Upper lobe of left lung (tissue), 6 donors: ENCODE results near the gene DNASE1L2. TPM values are rescaled to one million over a fixed set of nuclear protein-coding genes. Genes with fewer than 3 reads are reported as not detected.

Experiments
- ATAC-seq, 2 donors: fragments of 200-7000 bp; cut with Tn5 transposase; one replicate each; pipeline ENCODE4 v1.9.1; 2022; ENCODE audit warnings: mild to moderate bottlenecking in 2 of 2, moderate library complexity in 2 of 2; ENCODE audit not compliant: low FRiP score in 2 of 2
- DNase-seq, 2 donors: peaks; one replicate each; pipeline ENCODE4 v3.0.0-alpha.2; 2019 to 2020
- H3K27ac ChIP-seq, 4 donors: fragments of 200-600 bp; sonication (generic); one replicate each; pipeline ENCODE4 v1.5.1; 2016 to 2019
- H3K27me3 ChIP-seq, 4 donors: fragments of 200-600 bp; sonication (generic); one replicate each; pipeline ENCODE4 v1.5.1; 2017 to 2019
- H3K36me3 ChIP-seq, 4 donors: fragments of 200-600 bp; sonication (generic); one replicate each; pipeline ENCODE4 v1.5.1; 2016 to 2019
- H3K4me1 ChIP-seq, 4 donors: fragments of 200-600 bp; sonication (generic); one replicate each; pipeline ENCODE4 v1.5.1; 2018 to 2019
- H3K4me3 ChIP-seq, 4 donors: fragments of 200-600 bp; sonication (generic); one replicate each; pipeline ENCODE4 v1.5.1; 2017 to 2019; ENCODE audit warnings: mild to moderate bottlenecking in 2 of 4, moderate library complexity in 1 of 4
- H3K9me3 ChIP-seq, 4 donors: fragments of 200-600 bp; sonication (generic); one replicate each; pipeline ENCODE4 v1.5.1; 2018 to 2019
- CTCF ChIP-seq, 6 experiments: fragments of 450-650 bp in 4 of 6; fragments of 200-600 bp in 2 of 6; sonication (generic) in 2 of 6; IDR thresholded peaks; one replicate each; pipeline ENCODE4 v1.5.1; 2016 to 2019; ENCODE audit warnings: antibody characterized with exemption in 6 of 6
- EP300 ChIP-seq, 4 donors: sonication (generic); formaldehyde crosslinking; IDR thresholded peaks; one replicate each; pipeline ENCODE4 v1.5.1; 2017; ENCODE audit warnings: antibody characterized with exemption in 4 of 4, control low read depth in 2 of 4
- POLR2A ChIP-seq, 4 donors: fragments of 450-650 bp; IDR thresholded peaks; one replicate each; pipeline ENCODE4 v1.5.1; 2016 to 2017; ENCODE audit warnings: antibody characterized with exemption in 4 of 4, mild to moderate bottlenecking in 2 of 4
- POLR2AphosphoS5 ChIP-seq, 2 donors: sonication (generic); formaldehyde crosslinking; IDR thresholded peaks; one replicate each; pipeline ENCODE4 v1.5.1; 2017; ENCODE audit warnings: antibody characterized with exemption in 2 of 2
- WGBS, 2 donors: methylation state at CpG; one replicate each; pipeline ENCODE4 v1.1.5; 2017 to 2018; 5-methylcytosine and 5-hydroxymethylcytosine counted together
- total RNA-seq, 6 donors: library from RNA; depleted of rRNA in 4 of 6; stranded (reverse); fragments of >200 nt in 4 of 6; gene quantifications; one replicate each; pipeline versions ENCODE4 v1.1.0 to v1.2.1, GENCODE V29; 2016 to 2021
- donor health status: DM: no; HTN: no; CAD: no; lungs with moderate emphysema.
- donor health status: DM: no; HTN: yes; CAD: no; lungs with severe emphysema.

The DNASE1L2 gene
- total RNA-seq, 6 donors from 2014 or later: 0.79 to 2.1 (median 1.5) TPM; not detected in 2

GRCh38 chr16:2210009-2210332, 26.3 kb upstream of the DNASE1L2 start:
- no peaks in the 10 kb centered on the region for H3K9me3 ChIP-seq
- H3K4me1 ChIP-seq: peaks cover 34 to 44% (median 36%) of the 10 kb centered on the region in 4 donors
- no peaks in the 10 kb centered on the region for H3K27me3 ChIP-seq
- DNase-seq: peak in 1 of 2 donors; percentile 70
- H3K4me3 ChIP-seq: no peak overlapping the region
- TF ChIP-seq EP300 (IDR thresholded peaks at IDR 0.05) (no peak), POLR2A (IDR thresholded peaks at IDR 0.05) (no peak), POLR2AphosphoS5 (IDR thresholded peaks at IDR 0.05) (no peak), CTCF (IDR thresholded peaks at IDR 0.05) (no peak)
- H3K36me3 ChIP-seq: peaks cover 0 to 42% (median 33%) of the 10 kb centered on the region in 4 donors
- ATAC-seq: no peak
- no peak overlapping the region for H3K27ac ChIP-seq
- no CpG with 5 or more reads among the region's 17 CpGs for whole genome bisulfite sequencing, 2 donors

- ATAC-seq: no peak
- Histone ChIP-seq H3K4me3 (no peak within 1 kb of the TSS), H3K27ac (peak within 1 kb of the TSS; percentile 10 to 87 (median 63)), H3K36me3 (peaks cover 0 to 42% (median 33%) of the 10 kb centered on the region in 4 donors), H3K27me3 (no peaks in the 10 kb centered on the region), H3K4me1 (peaks cover 38 to 49% (median 40%) of the 10 kb centered on the region in 4 donors), H3K9me3 (no peaks in the 10 kb centered on the region)
- DNase-seq: no peak
- TF ChIP-seq POLR2A (IDR thresholded peaks at IDR 0.05) (no peak), CTCF (IDR thresholded peaks at IDR 0.05) (no peak), POLR2AphosphoS5 (IDR thresholded peaks at IDR 0.05) (no peak), EP300 (IDR thresholded peaks at IDR 0.05) (no peak)
- WGBS, 2 donors: 73 to 84% methylated on average over 6 to 16 of the region's 24 CpGs
These were observed 25.6 kb upstream of the DNASE1L2 start, which contains the start of gene BRICD5 for GRCh38 chr16:2210386-2211365. TSS of gene BRICD5 (minus strand) at chr16:2210863. CDS start at chr16:2210833, 30 bp downstream.

- H3K4me3 ChIP-seq: no peak overlapping the region
- peaks cover 31 to 40% (median 34%) of the 10 kb centered on the region in 4 donors for H3K4me1 ChIP-seq
- peaks cover 0 to 41% (median 29%) of the 10 kb centered on the region in 4 donors for H3K36me3 ChIP-seq
- TF ChIP-seq EP300 (IDR thresholded peaks at IDR 0.05) (no peak), POLR2A (IDR thresholded peaks at IDR 0.05) (no peak), CTCF (IDR thresholded peaks at IDR 0.05) (no peak), POLR2AphosphoS5 (IDR thresholded peaks at IDR 0.05) (no peak)
- no peaks in the 10 kb centered on the region for H3K27me3 ChIP-seq
- 73 to 76% methylated on average over 3 to 11 of the region's 11 CpGs for WGBS, 2 donors
- H3K9me3 ChIP-seq: no peaks in the 10 kb centered on the region
- ATAC-seq: no peak
- no peak for DNase-seq
- H3K27ac ChIP-seq: peak overlapping the region; percentile 10 to 87 (median 63)
These were observed 24.3 kb upstream of the DNASE1L2 start for GRCh38 chr16:2211923-2212347.

- Histone ChIP-seq H3K4me3 (peak overlapping the region in 3 of 4 donors; percentile 92 to 97 (median 96)), H3K4me1 (peaks cover 31 to 37% (median 34%) of the 10 kb centered on the region in 4 donors), H3K36me3 (peaks cover 0 to 33% (median 22%) of the 10 kb centered on the region in 4 donors), H3K27me3 (no peaks in the 10 kb centered on the region), H3K9me3 (no peaks in the 10 kb centered on the region), H3K27ac (peak overlapping the region; percentile 52 to 87 (median 67))
- WGBS, 2 donors: 53 to 55% methylated on average over 13 to 19 of the region's 19 CpGs
- no peak for TF ChIP-seq POLR2A (IDR thresholded peaks at IDR 0.05)
- TF ChIP-seq POLR2AphosphoS5 (IDR thresholded peaks at IDR 0.05): peak; percentile 5 to 37
- ATAC-seq (peak in 1 of 2 donors; percentile 59), DNase-seq (peak; percentile 77 to 79)
These were observed 23.6 kb upstream of the DNASE1L2 start for GRCh38 chr16:2212362-2213324.
